GM12878 (cell line): ENCODE measurements around the gene PPFIA3. TPM values are rescaled to one million over a fixed set of nuclear protein-coding genes. Genes with fewer than 3 reads are reported as not detected.
A peak's percentile ranks its signal among the peaks of the same experiment; 100 is the strongest.

Experiments
- ATAC-seq: fragments of 200-7000 bp; cut with Tn5 transposase; 3 replicates; pipeline ENCODE4 v1.9.1; 2020; ENCODE audit warnings: mild to moderate bottlenecking, moderate library complexity
- BruUV-seq: library from RNA; stranded (reverse); fragments of 400-500 nt; replicated peaks from 2 replicates; lab custom pipeline; 2021; lab: Mats Ljungman, UMichigan
- CTCF ChIA-PET: fragments of 300-600 bp; sonication (Branson Sonifier 250); formaldehyde crosslinking; extraction: SDS; loops from one replicate; lab custom pipeline; 2021; ENCODE audit warnings: inconsistent platforms; lab: Yijun Ruan, JAX
- POLR2A ChIA-PET: fragments of 350-600 bp; formaldehyde crosslinking; extraction: SDS; loops from one replicate; lab custom pipeline; 2021; ENCODE audit warnings: inconsistent platforms; lab: Charles Lee
- RAD21 ChIA-PET: fragments of 300-600 bp; sonication (Branson Sonifier 250); formaldehyde crosslinking; loops from one replicate; lab custom pipeline; 2023; ENCODE audit warnings: antibody characterized with exemption; ENCODE audit not compliant: unreplicated experiment; lab: Charles Lee
- SMC1A ChIA-PET: fragments of 300-600 bp; sonication (Branson Sonifier 250); formaldehyde crosslinking; loops from one replicate; lab custom pipeline; 2023; ENCODE audit not compliant: unreplicated experiment, uncharacterized antibody; lab: Charles Lee
- DNase-seq: peaks from one replicate; pipeline ENCODE4 v3.0.0-alpha.2; 2011; ENCODE audit warnings: low read depth, low spot score
- FAIRE-seq: peaks from 3 replicates; lab custom pipeline; 2011; peaks lifted over from hg19 to GRCh38; lab: Jason Lieb, UNC
- H2AFZ ChIP-seq: 2 replicates; pipeline ENCODE4 v1.6.0; 2011; ENCODE audit warnings: low read depth, low read length, control low read depth; ENCODE audit not compliant: control insufficient read depth
- H3K27ac ChIP-seq: 2 replicates; pipeline ENCODE4 v1.5.1; 2011; ENCODE audit warnings: control low read depth; ENCODE audit not compliant: control insufficient read depth, insufficient read depth
- H3K27me3 ChIP-seq, 2 experiments: replicated peaks in 1 of 2; 2 replicates each; pipeline versions ENCODE4 v1.6.0 to v1.6.1; 2011; ENCODE audit warnings: low read length in 1 of 2; ENCODE audit not compliant: control insufficient read depth in 2 of 2, insufficient read depth in 2 of 2
- H3K36me3 ChIP-seq, 2 experiments: 2 replicates each; pipeline ENCODE4 v1.5.1; 2011; ENCODE audit warnings: low read length in 1 of 2; ENCODE audit not compliant: control insufficient read depth in 2 of 2, insufficient read depth in 2 of 2
- H3K4me1 ChIP-seq: 2 replicates; pipeline ENCODE4 v1.6.1; 2011; ENCODE audit warnings: mild to moderate bottlenecking, low read length, moderate library complexity, mixed read lengths; ENCODE audit not compliant: control insufficient read depth, insufficient read depth
- H3K4me2 ChIP-seq: 2 replicates; pipeline ENCODE4 v1.6.0; 2011; ENCODE audit warnings: control low read depth; ENCODE audit not compliant: control insufficient read depth, insufficient read depth
- H3K4me3 ChIP-seq: fragments of 200-600 bp; sonication (generic); 2 replicates; pipeline ENCODE4 v1.5.1; 2016
- H3K79me2 ChIP-seq: 2 replicates; pipeline ENCODE4 v1.6.0; 2011; ENCODE audit warnings: low read length; ENCODE audit not compliant: control insufficient read depth, insufficient read depth
- H3K9ac ChIP-seq: 2 replicates; pipeline ENCODE4 v1.8.0; 2011; ENCODE audit warnings: low read length, control low read depth, mixed read lengths; ENCODE audit not compliant: control insufficient read depth, insufficient read depth
- H3K9me3 ChIP-seq: replicated peaks from 3 replicates; pipeline ENCODE4 v1.5.1; 2011; ENCODE audit warnings: mild to moderate bottlenecking, low read length; ENCODE audit not compliant: control insufficient read depth, insufficient read depth
- H4K20me1 ChIP-seq: 2 replicates; pipeline ENCODE4 v1.6.0; 2011; ENCODE audit not compliant: control insufficient read depth, insufficient read depth
- ATF2 ChIP-seq: IDR thresholded peaks from 2 replicates; pipeline ENCODE4 v1.6.1; 2012; ENCODE audit warnings: low read length, inconsistent platforms
- CBFB ChIP-seq: IDR thresholded peaks from 2 replicates; pipeline ENCODE4 v1.6.1; 2016; ENCODE audit warnings: antibody characterized with exemption, low read depth
- CHD1 ChIP-seq: IDR thresholded peaks from 2 replicates; pipeline ENCODE4 v1.6.1; 2012; ENCODE audit warnings: low read depth, low read length, improper control_type of control experiment
- CREB1 ChIP-seq: IDR thresholded peaks from 2 replicates; pipeline ENCODE4 v1.6.1; 2012; ENCODE audit warnings: low read depth, mild to moderate bottlenecking, inconsistent platforms
- EED ChIP-seq: sonication (generic); IDR thresholded peaks from 2 replicates; pipeline ENCODE4 v1.6.1; 2016; ENCODE audit warnings: antibody characterized with exemption, low read depth
- IKZF1 ChIP-seq: fragments of 450-650 bp; conservative IDR thresholded peaks from 2 replicates; pipeline ENCODE4 v1.6.1; 2017; ENCODE audit warnings: antibody characterized with exemption, mild to moderate bottlenecking
- KDM1A ChIP-seq: fragments of 200-600 bp; sonication (generic); IDR thresholded peaks from 2 replicates; pipeline ENCODE4 v1.6.1; 2016; ENCODE audit warnings: borderline replicate concordance
- LARP7 ChIP-seq: fragments of 450-650 bp; IDR thresholded peaks from 2 replicates; pipeline ENCODE4 v1.6.1; 2017; ENCODE audit warnings: mild to moderate bottlenecking
- MAX ChIP-seq: IDR thresholded peaks from 2 replicates; pipeline ENCODE4 v1.6.1; 2012; ENCODE audit warnings: low read depth, low read length, improper control_type of control experiment
- MXI1 ChIP-seq: fragments of 150-350 bp; IDR thresholded peaks from 2 replicates; pipeline ENCODE4 v1.6.1; 2011; ENCODE audit warnings: low read depth, mild to moderate bottlenecking, inconsistent platforms, low read length, improper control_type of control experiment
- POLR2AphosphoS2 ChIP-seq: IDR thresholded peaks from 2 replicates; pipeline ENCODE4 v1.6.1; 2011; ENCODE audit warnings: low read depth, mild to moderate bottlenecking, low read length, improper control_type of control experiment, moderate library complexity
- RCOR1 ChIP-seq: conservative IDR thresholded peaks from 2 replicates; pipeline ENCODE4 v1.6.1; 2012; ENCODE audit warnings: low read depth, low read length, improper control_type of control experiment
- YBX1 ChIP-seq: fragments of 450-650 bp; IDR thresholded peaks from 2 replicates; pipeline ENCODE4 v1.6.1; 2016; ENCODE audit warnings: antibody characterized with exemption
- YY1 ChIP-seq: IDR thresholded peaks from 2 replicates; pipeline ENCODE4 v1.6.1; 2011; ENCODE audit warnings: low read depth, mild to moderate bottlenecking, low read length
- WGBS: methylation state at CpG from one replicate; pipeline ENCODE4 v1.1.6; 2016; ENCODE audit warnings: low lambda C conversion rate; ENCODE audit not compliant: insufficient replicate concordance, insufficient coverage; ENCODE audit errors: missing lambda C conversion rate; 5-methylcytosine and 5-hydroxymethylcytosine counted together
- in situ Hi-C: fragments of 300-500 bp; cut with MboI; formaldehyde crosslinking; loops from 9 replicates; pipeline ENCODE4 v1.14.3; 2018; ENCODE audit warnings: mixed read lengths
- intact Hi-C: fragments of 100-400 bp; cut with micrococcal nuclease; formaldehyde crosslinking; loops from one replicate; pipeline ENCODE4 v1.14.2; 2022; ENCODE audit not compliant: unreplicated experiment
- polyA plus RNA-seq, 11 experiments: library from polyadenylated mRNA; depleted of rRNA in 4 of 11; unstranded in 6 of 11; stranded (reverse) in 5 of 11; fragments of >200 nt; fragmentation: Nextera tagmentation in 4 of 11; fragmentation: Illumina TruSeq in 1 of 11; extraction: Ambion mirVana in 4 of 11; extraction: Trizol in 1 of 11; gene quantifications; 1 replicate in 1 of 11; 2 replicates in 10 of 11; pipeline versions ENCODE4 v1.2.1 to v1.2.3, GENCODE V29; 2011 to 2016; ENCODE audit warnings: inconsistent platforms in 2 of 11, missing spikeins in 2 of 11, low read depth in 1 of 11
- small RNA-seq: library from RNA; depleted of rRNA; stranded (forward); fragments of <200 nt; gene quantifications from one replicate; pipeline ENCODE3, GENCODE V24; 2014
- total RNA-seq, 4 experiments: library from RNA; depleted of rRNA in 3 of 4; stranded (reverse); fragments of >200 nt in 3 of 4; fragmentation: Illumina TruSeq in 1 of 4; extraction: Trizol in 1 of 4; gene quantifications; 2 replicates each; pipeline versions ENCODE4 v1.2.1 to v1.2.3, GENCODE V29; 2013 to 2021

PPFIA3 gene
- total and polyA plus RNA-seq, 10 of the 15 experiments (the other 5 are each of a cell fraction or from before 2014, with no cell fraction given) = 0.11 to 1.7 (median 0.73) TPM; not detected in 3

- no peak for TF ChIP-seq YBX1
- no peak for TF ChIP-seq CREB1
- TF ChIP-seq MAX = no peak
- no peak for TF ChIP-seq KDM1A
- no peak for TF ChIP-seq CHD1
- TF ChIP-seq RCOR1 = no peak
- TF ChIP-seq EED = no peak
- no peak for TF ChIP-seq MXI1
- no peak for TF ChIP-seq POLR2AphosphoS2
- no peak for TF ChIP-seq IKZF1
- no peak for TF ChIP-seq LARP7
- TF ChIP-seq CBFB = no peak
- TF ChIP-seq ATF2 = no peak
- TF ChIP-seq YY1 = no peak
- ChIA-PET CTCF (interaction anchor here (1.3 to 3.9 kb wide), 5 partner anchors 12 to 126 kb away, joined by 3 to 56 read pairs (median 15); no protein-coding TSS in a partner anchor), RAD21 (interaction anchor here (2.1 kb wide), 1 partner anchor 8 kb away, joined by 12 read pairs; no protein-coding TSS in a partner anchor), SMC1A (interaction anchor here (0.7 kb wide), 1 partner anchor 103 kb away, joined by 3 read pairs; no protein-coding TSS in a partner anchor), POLR2A (interaction anchor here (0.6 kb wide), 2 partner anchors 84 to 99 kb away, joined by 6 to 7 read pairs; no protein-coding TSS in a partner anchor)
- no peak overlapping the region for H3K27ac ChIP-seq
- intact Hi-C loops = no loop called here
- no peaks in the 10 kb centered on the region for H3K36me3 ChIP-seq
- FAIRE-seq (no peak), DNase-seq (no peak), ATAC-seq (0 out of 3 replicates have a peak, but pooled peaks have one; percentile 25)
- no peak overlapping the region for H3K4me3 ChIP-seq
- H3K9ac ChIP-seq = no peak overlapping the region
- BruUV-seq = no TSS peak
- H3K4me1 ChIP-seq = no peaks in the 10 kb centered on the region
- no peak overlapping the region for H2AFZ ChIP-seq
- H3K27me3 ChIP-seq = no peaks in the 10 kb centered on the region
- no peaks in the 10 kb centered on the region for H3K79me2 ChIP-seq
- 87% methylated on average over 21 of the region's 29 CpGs for WGBS
- H4K20me1 ChIP-seq = no peaks in the 10 kb centered on the region
- H3K4me2 ChIP-seq = no peak overlapping the region
- H3K9me3 ChIP-seq = no peaks in the 10 kb centered on the region
- in situ Hi-C loops = no loop called here
These were observed 81.0 kb downstream of the PPFIA3 start for GRCh38 chr19:49200238-49200862.

Small RNA genes within 50 kb of the gene (small RNA-seq; reads per million reads assigned to genes)
- not detected for gene RN7SL708P

Other genes starting within 250 kb of the PPFIA3 start
Only the 7 nearest of the 26 such genes appear.
- gene NTF4, start 54.7 kb upstream of the PPFIA3 start, total RNA-seq (2014; rRNA removed) = not detected in 2 replicates
- not detected in 2 replicates for gene NTF4, start 54.7 kb upstream of the PPFIA3 start, total RNA-seq (2014; rRNA removed; fragmentation: Illumina TruSeq; extraction: Trizol)
- not detected in 2 replicates for gene NTF4, start 54.7 kb upstream of the PPFIA3 start, total RNA-seq (2021)
- not detected in 2 replicates for gene NTF4, start 54.7 kb upstream of the PPFIA3 start, polyA plus RNA-seq (2011; rRNA removed)
- gene NTF4, start 54.7 kb upstream of the PPFIA3 start, polyA plus RNA-seq (2014; fragmentation: Illumina TruSeq; extraction: Trizol) = not detected in 2 replicates
- not detected for gene NTF4, start 54.7 kb upstream of the PPFIA3 start, polyA plus RNA-seq (2014; fragmentation: Nextera tagmentation; extraction: Ambion mirVana)
- not detected in 2 replicates for gene NTF4, start 54.7 kb upstream of the PPFIA3 start, polyA plus RNA-seq (2014; rRNA removed)
- not detected for gene NTF4, start 54.7 kb upstream of the PPFIA3 start, polyA plus RNA-seq (2016; fragmentation: Nextera tagmentation; extraction: Ambion mirVana)
- gene KCNA7, start 46.8 kb upstream of the PPFIA3 start, total RNA-seq (2014; rRNA removed) = not detected in 2 replicates
- not detected in 2 replicates for gene KCNA7, start 46.8 kb upstream of the PPFIA3 start, total RNA-seq (2014; rRNA removed; fragmentation: Illumina TruSeq; extraction: Trizol)
- gene KCNA7, start 46.8 kb upstream of the PPFIA3 start, total RNA-seq (2021) = not detected in 2 replicates
- not detected in 2 replicates for gene KCNA7, start 46.8 kb upstream of the PPFIA3 start, polyA plus RNA-seq (2011; rRNA removed)
- not detected in 2 replicates for gene KCNA7, start 46.8 kb upstream of the PPFIA3 start, polyA plus RNA-seq (2014; fragmentation: Illumina TruSeq; extraction: Trizol)
- gene KCNA7, start 46.8 kb upstream of the PPFIA3 start, polyA plus RNA-seq (2014; fragmentation: Nextera tagmentation; extraction: Ambion mirVana) = not detected
- gene KCNA7, start 46.8 kb upstream of the PPFIA3 start, polyA plus RNA-seq (2014; rRNA removed) = not detected in 2 replicates
- gene KCNA7, start 46.8 kb upstream of the PPFIA3 start, polyA plus RNA-seq (2016; fragmentation: Nextera tagmentation; extraction: Ambion mirVana) = not detected
- 279 and 350 TPM in 2 replicates for gene SNRNP70, start 34.1 kb upstream of the PPFIA3 start, total RNA-seq (2014; rRNA removed)
- 89.2 and 90.2 TPM in 2 replicates for gene SNRNP70, start 34.1 kb upstream of the PPFIA3 start, total RNA-seq (2014; rRNA removed; fragmentation: Illumina TruSeq; extraction: Trizol)
- 193 and 215 TPM in 2 replicates for gene SNRNP70, start 34.1 kb upstream of the PPFIA3 start, total RNA-seq (2021)
- gene SNRNP70, start 34.1 kb upstream of the PPFIA3 start, polyA plus RNA-seq (2011; rRNA removed) = 105 and 162 TPM in 2 replicates
- 102 and 112 TPM in 2 replicates for gene SNRNP70, start 34.1 kb upstream of the PPFIA3 start, polyA plus RNA-seq (2014; fragmentation: Illumina TruSeq; extraction: Trizol)
- 10 to 100 TPM in 1 of 2 experiments, 1 to 10 TPM in 1; 2.7 to 14.9 TPM for gene SNRNP70, start 34.1 kb upstream of the PPFIA3 start, polyA plus RNA-seq (2014; fragmentation: Nextera tagmentation; extraction: Ambion mirVana)
- 453 and 499 TPM in 2 replicates for gene SNRNP70, start 34.1 kb upstream of the PPFIA3 start, polyA plus RNA-seq (2014; rRNA removed)
- 100 to 1,000 TPM; 157 to 192 TPM for gene SNRNP70, start 34.1 kb upstream of the PPFIA3 start, polyA plus RNA-seq (2016; fragmentation: Nextera tagmentation; extraction: Ambion mirVana)
- gene LIN7B, start 5.2 kb upstream of the PPFIA3 start, total RNA-seq (2014; rRNA removed) = 1.5 and 1.9 TPM in 2 replicates
- 0.63 and 1.1 TPM in 2 replicates for gene LIN7B, start 5.2 kb upstream of the PPFIA3 start, total RNA-seq (2014; rRNA removed; fragmentation: Illumina TruSeq; extraction: Trizol)
- 1.8 and 2.9 TPM in 2 replicates for gene LIN7B, start 5.2 kb upstream of the PPFIA3 start, total RNA-seq (2021)
- 0.50 and 0.88 TPM in 2 replicates for gene LIN7B, start 5.2 kb upstream of the PPFIA3 start, polyA plus RNA-seq (2011; rRNA removed)
- not detected in 2 replicates for gene LIN7B, start 5.2 kb upstream of the PPFIA3 start, polyA plus RNA-seq (2014; fragmentation: Illumina TruSeq; extraction: Trizol)
- under 1 TPM in 1 of 2 experiments, not detected in 1; 0.15 TPM for gene LIN7B, start 5.2 kb upstream of the PPFIA3 start, polyA plus RNA-seq (2014; fragmentation: Nextera tagmentation; extraction: Ambion mirVana)
- 2.6 and 3.2 TPM in 2 replicates for gene LIN7B, start 5.2 kb upstream of the PPFIA3 start, polyA plus RNA-seq (2014; rRNA removed)
- gene LIN7B, start 5.2 kb upstream of the PPFIA3 start, polyA plus RNA-seq (2016; fragmentation: Nextera tagmentation; extraction: Ambion mirVana) = 1 to 10 TPM; 3.0 to 3.5 TPM
- gene C19orf73, start 401 bp upstream of the PPFIA3 start, total RNA-seq (2014; rRNA removed) = 0.98 and 1.2 TPM in 2 replicates
- 0.49 and 0.60 TPM in 2 replicates for gene C19orf73, start 401 bp upstream of the PPFIA3 start, total RNA-seq (2014; rRNA removed; fragmentation: Illumina TruSeq; extraction: Trizol)
- gene C19orf73, start 401 bp upstream of the PPFIA3 start, total RNA-seq (2021) = 0.74 and 0.90 TPM in 2 replicates
- 0.29 and 0.54 TPM in 2 replicates for gene C19orf73, start 401 bp upstream of the PPFIA3 start, polyA plus RNA-seq (2011; rRNA removed)
- gene C19orf73, start 401 bp upstream of the PPFIA3 start, polyA plus RNA-seq (2014; fragmentation: Illumina TruSeq; extraction: Trizol) = 0.65 TPM in 1 of 2 replicates, not detected in the other
- under 1 TPM; 0.20 to 0.69 TPM for gene C19orf73, start 401 bp upstream of the PPFIA3 start, polyA plus RNA-seq (2014; fragmentation: Nextera tagmentation; extraction: Ambion mirVana)
- gene C19orf73, start 401 bp upstream of the PPFIA3 start, polyA plus RNA-seq (2014; rRNA removed) = 1.0 and 2.1 TPM in 2 replicates
- gene C19orf73, start 401 bp upstream of the PPFIA3 start, polyA plus RNA-seq (2016; fragmentation: Nextera tagmentation; extraction: Ambion mirVana) = 1 to 10 TPM; 1.6 to 2.0 TPM
- not detected in 2 replicates for gene HRC, start 35.9 kb downstream of the PPFIA3 start, total RNA-seq (2014; rRNA removed)
- not detected in 2 replicates for gene HRC, start 35.9 kb downstream of the PPFIA3 start, total RNA-seq (2014; rRNA removed; fragmentation: Illumina TruSeq; extraction: Trizol)
- gene HRC, start 35.9 kb downstream of the PPFIA3 start, total RNA-seq (2021) = not detected in 2 replicates
- gene HRC, start 35.9 kb downstream of the PPFIA3 start, polyA plus RNA-seq (2011; rRNA removed) = not detected in 2 replicates
- not detected in 2 replicates for gene HRC, start 35.9 kb downstream of the PPFIA3 start, polyA plus RNA-seq (2014; fragmentation: Illumina TruSeq; extraction: Trizol)
- gene HRC, start 35.9 kb downstream of the PPFIA3 start, polyA plus RNA-seq (2014; fragmentation: Nextera tagmentation; extraction: Ambion mirVana) = not detected
- not detected in 2 replicates for gene HRC, start 35.9 kb downstream of the PPFIA3 start, polyA plus RNA-seq (2014; rRNA removed)
- under 1 TPM in 1 of 2 experiments, not detected in 1; 0.10 TPM for gene HRC, start 35.9 kb downstream of the PPFIA3 start, polyA plus RNA-seq (2016; fragmentation: Nextera tagmentation; extraction: Ambion mirVana)
- 0.54 TPM in 1 of 2 replicates, not detected in the other for gene TRPM4, start 38.2 kb downstream of the PPFIA3 start, total RNA-seq (2014; rRNA removed)
- gene TRPM4, start 38.2 kb downstream of the PPFIA3 start, total RNA-seq (2014; rRNA removed; fragmentation: Illumina TruSeq; extraction: Trizol) = not detected in 2 replicates
- 0.10 and 0.32 TPM in 2 replicates for gene TRPM4, start 38.2 kb downstream of the PPFIA3 start, total RNA-seq (2021)
- 0.14 TPM in 1 of 2 replicates, not detected in the other for gene TRPM4, start 38.2 kb downstream of the PPFIA3 start, polyA plus RNA-seq (2011; rRNA removed)
- gene TRPM4, start 38.2 kb downstream of the PPFIA3 start, polyA plus RNA-seq (2014; fragmentation: Illumina TruSeq; extraction: Trizol) = not detected in 2 replicates
- not detected for gene TRPM4, start 38.2 kb downstream of the PPFIA3 start, polyA plus RNA-seq (2014; fragmentation: Nextera tagmentation; extraction: Ambion mirVana)
- 0.64 TPM in 1 of 2 replicates, not detected in the other for gene TRPM4, start 38.2 kb downstream of the PPFIA3 start, polyA plus RNA-seq (2014; rRNA removed)
- gene TRPM4, start 38.2 kb downstream of the PPFIA3 start, polyA plus RNA-seq (2016; fragmentation: Nextera tagmentation; extraction: Ambion mirVana) = under 1 TPM in 1 of 2 experiments, not detected in 1; 0.15 TPM